NCI-H345 treated with DMSO at 0.1 percent for 48 hours (cell line): Measurements from ENCODE around the gene G6PD.
"Not testable (repeated sequence)": the region's sequence is repeated elsewhere in the genome, so short reads cannot be mapped to it uniquely, and the experiment has no call there.

ENCODE experiments used
- DNase-seq: peaks from one replicate; lab custom pipeline; 2025; ENCODE audit not compliant: unreplicated experiment; lab: John Stamatoyannopoulos, UW

G6PD gene

GRCh38 chrX:154515966-154516655, 30.5 kb downstream of the G6PD start, which contains the start of gene FAM3A:
Gene FAM3A (minus strand): TSS chrX:154516232. CDS start chrX:154515772, 460 bp downstream.
- DNase-seq: peak; percentile 77

GRCh38 chrX:154515090-154515965, 31.3 kb downstream of the G6PD start:
- peak; percentile 6 for DNase-seq

DNA sequence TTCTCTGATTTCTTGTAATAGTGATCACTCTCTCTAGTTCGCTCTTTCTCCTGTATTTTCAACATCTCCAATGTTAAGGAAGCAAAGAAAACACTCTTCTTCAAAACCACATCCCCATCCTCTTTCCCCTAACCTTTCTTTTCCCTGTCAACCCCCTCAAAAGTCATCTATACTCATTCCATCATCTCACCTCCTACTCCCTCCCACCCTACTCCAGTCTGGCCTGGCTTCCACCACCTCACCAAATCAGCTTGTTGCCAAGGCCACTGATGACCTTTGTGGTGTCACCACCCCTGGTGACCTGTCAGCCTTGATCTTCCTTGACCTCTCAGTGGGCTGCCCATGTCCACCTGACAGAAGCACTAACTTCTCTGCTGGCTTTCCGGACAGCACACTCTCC, 32.9 kb downstream of the G6PD start:
- DNase-seq: no peak

DNA sequence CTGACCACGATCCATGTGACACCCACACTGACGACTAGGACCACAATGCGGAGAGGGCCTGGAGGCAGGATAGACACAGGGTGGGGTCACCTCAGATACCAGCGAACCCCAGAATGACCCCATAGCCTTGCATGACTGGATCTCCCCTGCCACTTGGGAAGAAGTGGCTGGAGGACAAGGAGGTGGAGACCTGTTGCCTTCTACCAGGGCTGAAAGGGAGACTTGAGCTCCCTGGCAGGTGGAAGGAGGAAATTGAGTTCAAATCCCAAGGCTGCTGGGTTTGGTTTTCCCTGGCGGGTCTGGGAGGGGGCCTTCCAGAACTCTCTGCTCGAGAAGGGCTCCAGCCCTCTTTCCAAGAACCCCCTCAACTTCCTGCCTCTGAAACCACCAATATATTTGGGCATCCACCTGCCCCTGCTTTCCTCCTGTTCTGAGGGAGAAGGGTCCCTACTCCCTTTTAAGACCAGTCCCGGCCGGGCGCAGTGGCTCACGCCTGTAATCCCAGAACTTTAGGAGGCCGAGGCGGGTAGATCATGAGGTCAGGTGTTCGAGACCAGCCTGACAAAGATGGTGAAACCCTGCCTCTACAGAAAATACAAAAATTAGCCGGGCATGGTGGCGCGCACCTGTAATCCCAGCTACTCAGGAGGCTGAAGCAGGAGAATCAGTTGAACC, 33.6 kb downstream of the G6PD start:
- no peak for DNase-seq

DNA sequence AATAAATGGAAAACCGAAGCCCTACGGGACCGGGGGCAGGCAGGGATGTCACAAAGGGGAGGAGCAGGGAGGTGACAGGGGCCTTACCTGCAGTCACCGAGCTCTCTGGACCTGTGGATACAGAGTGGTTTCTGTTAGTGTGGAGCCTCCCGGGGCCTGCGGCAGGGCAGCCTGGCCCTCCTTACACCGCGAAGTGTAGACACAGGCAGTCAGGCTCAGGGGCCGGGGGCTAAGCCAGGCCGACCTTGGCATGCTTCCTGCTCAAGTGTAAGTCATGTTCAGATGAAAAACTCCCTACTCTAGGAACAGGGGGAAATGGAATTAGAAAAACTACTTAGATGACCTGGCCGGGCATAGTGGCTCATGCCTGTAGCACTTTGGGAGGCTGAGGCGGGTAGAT, 34.9 kb downstream of the G6PD start:
- no peak for DNase-seq

DNA sequence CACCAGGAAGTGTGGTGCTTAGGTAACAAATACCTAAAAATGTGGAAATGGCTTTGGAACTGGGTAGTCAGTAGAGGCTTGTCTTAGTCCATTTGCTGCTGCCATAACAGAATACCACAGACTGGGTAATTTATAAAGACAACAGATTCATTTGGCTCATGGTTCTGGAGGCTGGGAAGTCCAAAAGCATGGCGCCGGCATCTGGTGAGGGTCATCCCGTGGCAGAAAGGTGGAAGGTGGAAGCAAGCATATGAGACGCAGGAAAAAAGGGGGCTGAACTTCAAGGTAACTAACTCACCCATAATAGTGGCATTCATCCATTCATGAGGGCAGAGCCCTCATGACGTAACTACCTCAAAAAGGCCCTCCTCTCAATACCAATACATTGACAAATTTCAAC, 37.2 kb downstream of the G6PD start:
- no peak for DNase-seq

- DNase-seq: no peak
Measured at GRCh38 chrX:154508384-154508745, 38.3 kb downstream of the G6PD start.

GRCh38 chrX:154507673-154508383, 38.8 kb downstream of the G6PD start:
- DNase-seq: no peak

DNA sequence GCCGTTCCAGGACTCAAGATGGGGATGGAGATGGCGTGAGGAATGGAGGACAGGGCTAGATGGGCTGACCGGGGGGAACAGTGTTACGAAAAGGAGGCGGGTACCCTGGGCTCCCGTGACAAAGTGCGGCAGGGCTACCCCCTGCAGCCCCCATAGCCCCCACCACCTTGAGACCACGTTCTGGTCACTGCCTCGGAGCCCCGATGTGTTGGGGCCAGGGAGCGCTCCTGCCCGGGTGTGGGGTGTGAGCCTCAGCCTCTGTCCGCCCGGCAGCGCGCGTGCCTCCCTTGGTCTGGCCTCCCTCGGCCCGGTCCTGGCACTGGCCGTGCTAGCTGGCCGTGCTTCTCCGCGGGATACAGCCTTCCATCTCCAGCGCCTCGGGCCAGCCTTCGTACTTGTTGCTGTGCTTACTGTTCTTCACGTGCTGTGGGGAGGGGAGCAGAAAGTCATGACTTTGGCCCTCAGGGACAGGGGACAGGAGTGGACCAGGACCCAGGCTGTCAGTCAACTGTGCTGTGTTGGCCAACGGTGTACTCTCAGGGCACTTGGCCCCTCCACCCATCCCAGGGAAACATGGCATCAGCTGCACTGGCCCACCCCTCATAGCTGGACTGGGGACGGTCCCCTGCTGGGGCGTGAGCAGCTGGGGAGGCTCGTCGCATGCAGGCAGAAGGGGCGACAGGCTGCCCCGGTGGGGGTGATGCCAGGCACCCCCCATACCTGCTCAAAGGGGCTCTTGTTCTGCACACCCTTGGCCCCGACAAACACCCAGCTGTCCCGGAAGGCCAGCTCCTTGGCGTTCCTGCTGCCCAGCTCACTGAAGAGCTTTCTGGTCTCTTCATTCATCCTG, 39.9 kb downstream of the G6PD start:
- no peak for DNase-seq

GRCh38 chrX:154505734-154506133, 40.9 kb downstream of the G6PD start:
- no peak for DNase-seq

DNA sequence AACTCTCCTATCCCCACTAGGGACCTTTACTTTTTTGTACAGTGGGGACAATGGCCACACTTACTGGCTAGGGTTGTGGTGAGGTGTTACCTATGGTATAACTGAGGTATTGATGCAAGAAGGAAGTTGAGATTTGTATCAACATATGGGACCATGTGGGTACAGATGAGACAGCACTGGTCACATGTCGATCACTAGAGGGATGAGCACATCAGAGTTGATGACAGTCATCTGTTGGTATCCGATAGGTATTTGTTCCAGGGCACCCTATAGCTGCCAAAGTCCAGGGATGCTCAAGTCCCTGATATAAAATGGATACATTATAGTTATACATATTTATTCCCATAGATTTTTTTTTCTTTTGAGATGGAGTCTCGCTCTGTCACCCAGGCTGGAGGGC, 43.7 kb downstream of the G6PD start:
- no peak for DNase-seq

DNA sequence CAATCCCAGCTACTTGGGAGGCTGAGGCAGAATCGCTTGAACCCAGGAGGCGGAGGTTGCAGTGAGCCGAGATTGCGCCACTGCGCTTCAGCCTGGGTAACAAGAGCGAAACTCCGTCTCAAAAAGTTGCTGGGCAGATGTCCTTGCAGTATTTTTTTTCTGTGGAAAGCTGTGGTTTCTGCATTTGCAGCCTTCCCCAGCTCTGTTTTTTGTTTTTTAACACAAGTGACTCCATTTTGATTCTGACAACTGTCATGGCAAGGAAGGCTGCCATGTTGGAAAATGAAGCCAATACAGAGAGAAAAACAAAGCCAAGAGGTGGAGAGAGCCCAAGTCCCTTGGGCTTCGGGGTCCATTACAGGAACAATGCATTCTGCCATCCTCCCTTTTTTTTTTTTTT, 44.5 kb downstream of the G6PD start:
- DNase-seq: no peak

GRCh38 chrX:154501423-154501822, 45.2 kb downstream of the G6PD start:
- not testable (repeated sequence) for DNase-seq

GRCh38 chrX:154496591-154497137, 50.0 kb downstream of the G6PD start:
- not testable (repeated sequence) for DNase-seq

GRCh38 chrX:154495472-154495922, 51.1 kb downstream of the G6PD start:
- no peak for DNase-seq

DNA sequence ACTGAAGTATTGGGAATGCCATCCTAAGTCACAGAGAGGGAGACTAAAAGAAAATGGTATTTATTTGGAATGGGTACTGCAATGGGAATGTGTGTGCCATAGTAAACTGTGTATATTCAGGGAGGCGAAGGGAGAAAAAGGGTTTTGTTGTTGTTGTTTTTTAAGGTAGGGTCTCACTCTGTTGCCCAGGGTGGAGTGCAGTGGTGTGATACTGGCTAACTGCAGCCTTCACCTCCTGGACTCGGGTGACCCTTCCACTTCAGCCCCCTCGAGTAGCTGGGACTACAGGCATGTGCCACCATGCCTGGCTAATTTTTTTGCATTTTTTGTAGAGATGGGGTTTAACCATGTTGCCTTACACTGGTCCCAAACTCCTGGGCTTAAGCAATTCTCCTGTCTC, 51.9 kb downstream of the G6PD start:
- no peak for DNase-seq

GRCh38 chrX:154490414-154491083, 56.1 kb downstream of the G6PD start, which contains the start of gene SLC10A3:
Gene SLC10A3 (minus strand): TSS chrX:154490629. CDS start chrX:154488940, 1,689 bp downstream.
- DNase-seq: peak; percentile 65

- DNase-seq: no peak
Measured at GRCh38 chrX:154490021-154490413, 56.6 kb downstream of the G6PD start.

DNA sequence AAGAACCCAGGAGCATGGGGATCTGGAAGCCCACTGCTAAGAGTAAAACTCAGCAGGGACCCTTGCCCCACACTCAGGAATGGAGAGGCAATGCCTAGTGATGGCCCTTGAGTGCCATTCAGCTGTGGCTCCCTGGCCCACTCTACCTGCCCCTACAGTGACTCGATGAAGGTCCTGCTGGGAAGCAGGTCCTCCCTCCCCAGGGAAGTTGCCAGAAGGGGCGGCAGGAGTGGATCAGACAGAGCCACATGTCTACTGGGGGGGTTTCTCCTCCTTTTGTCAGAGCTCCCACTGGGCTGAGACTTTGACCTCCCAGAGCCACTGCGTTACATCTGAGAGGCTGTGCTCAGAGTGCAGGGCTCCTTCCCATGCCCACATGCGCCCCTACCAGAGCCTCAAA, 57.5 kb downstream of the G6PD start:
- DNase-seq: no peak
